Measurements from ENCODE around the gene CRACDL. TPM values are rescaled to one million over a fixed set of nuclear protein-coding genes. Genes with fewer than 3 reads are reported as not detected.

The CRACDL gene
- total and polyA plus RNA-seq, 2 donors (not counting 1 experiment from before 2014, with no cell fraction given): 0.25 TPM; not detected in 1

DNA sequence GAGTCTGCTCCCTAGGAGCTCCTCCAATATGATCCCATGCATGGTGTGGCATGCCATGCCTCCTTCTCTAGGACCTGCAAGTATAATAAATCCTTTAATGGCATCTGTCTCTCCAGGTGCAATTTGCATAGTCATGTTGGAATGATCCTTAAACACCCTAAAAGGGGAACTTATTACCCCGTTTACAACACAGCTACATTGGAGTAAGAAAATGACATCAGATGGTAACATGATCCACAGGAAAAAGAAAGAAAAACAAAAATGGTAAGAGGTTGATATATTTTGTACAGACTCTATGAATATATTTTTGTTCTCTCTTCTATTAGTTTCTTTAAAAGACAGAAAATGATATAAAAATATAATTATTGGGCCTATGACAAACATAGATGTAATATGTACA is 79.0 kb downstream of the CRACDL start:
- H3K9me3 Mint-ChIP-seq (ENCODE audit: insufficient read depth): peaks cover 23% of the 10 kb centered on the region
- no peak overlapping the region for H3K4me3 Mint-ChIP-seq
- no peak overlapping the region for H3K4me3 ChIP-seq (ENCODE audit: control extremely low read depth in 1 of 5, extremely low read depth in 1 of 5, insufficient read depth in 1 of 5, low read depth in 2 of 5, low read length in 4 of 5)
- H3K4me2 ChIP-seq (replicated peaks; ENCODE audit: low read depth, low read length, poor library complexity, severe bottlenecking): no peak overlapping the region
- ATAC-seq (ENCODE audit: low read depth): no peak
- no peaks in the 10 kb centered on the region for H3K4me1 Mint-ChIP-seq
- H3K9ac ChIP-seq (ENCODE audit: low read length): no peak overlapping the region
- intact Hi-C loops (cut with micrococcal nuclease): no loop called here
- peaks cover 26% of the 10 kb centered on the region for H3K27me3 Mint-ChIP-seq
- H3K4me1 ChIP-seq (ENCODE audit: control insufficient read depth in 2 of 2, insufficient read depth in 2 of 2, low read length in 2 of 2): no peaks in the 10 kb centered on the region
- H3K27me3 ChIP-seq (replicated peaks in 1 of 4; ENCODE audit: control extremely low read depth in 1 of 4, control insufficient read depth in 3 of 4, insufficient read depth in 4 of 4, low read length in 3 of 4): peaks cover 0 to 3% (median 1%) of the 10 kb centered on the region in 4 experiments
- H3K27ac Mint-ChIP-seq: no peak overlapping the region
- no peak for DNase-seq
- H3K27ac ChIP-seq (ENCODE audit: low read length in 2 of 2): no peak overlapping the region
- H3K79me2 ChIP-seq (ENCODE audit: control insufficient read depth, insufficient read depth, low read length): no peaks in the 10 kb centered on the region
- CTCF ChIA-PET: interaction anchor here (1.0 kb wide), 1 partner anchor 208 kb away, joined by 3 read pairs; no protein-coding TSS in a partner anchor
- no peak overlapping the region for H2AFZ ChIP-seq (ENCODE audit: insufficient read depth, low read depth, low read length, poor library complexity, severe bottlenecking)
- no CpG with 5 or more reads among the region's 1 CpG for WGBS (ENCODE audit: insufficient coverage)
- TF ChIP-seq EZH2 (IDR thresholded peaks at IDR 0.05; ENCODE audit: borderline replicate concordance, insufficient read depth, low read depth, low read length, poor library complexity, severe bottlenecking): no peak
- TF ChIP-seq, protein P1, sequence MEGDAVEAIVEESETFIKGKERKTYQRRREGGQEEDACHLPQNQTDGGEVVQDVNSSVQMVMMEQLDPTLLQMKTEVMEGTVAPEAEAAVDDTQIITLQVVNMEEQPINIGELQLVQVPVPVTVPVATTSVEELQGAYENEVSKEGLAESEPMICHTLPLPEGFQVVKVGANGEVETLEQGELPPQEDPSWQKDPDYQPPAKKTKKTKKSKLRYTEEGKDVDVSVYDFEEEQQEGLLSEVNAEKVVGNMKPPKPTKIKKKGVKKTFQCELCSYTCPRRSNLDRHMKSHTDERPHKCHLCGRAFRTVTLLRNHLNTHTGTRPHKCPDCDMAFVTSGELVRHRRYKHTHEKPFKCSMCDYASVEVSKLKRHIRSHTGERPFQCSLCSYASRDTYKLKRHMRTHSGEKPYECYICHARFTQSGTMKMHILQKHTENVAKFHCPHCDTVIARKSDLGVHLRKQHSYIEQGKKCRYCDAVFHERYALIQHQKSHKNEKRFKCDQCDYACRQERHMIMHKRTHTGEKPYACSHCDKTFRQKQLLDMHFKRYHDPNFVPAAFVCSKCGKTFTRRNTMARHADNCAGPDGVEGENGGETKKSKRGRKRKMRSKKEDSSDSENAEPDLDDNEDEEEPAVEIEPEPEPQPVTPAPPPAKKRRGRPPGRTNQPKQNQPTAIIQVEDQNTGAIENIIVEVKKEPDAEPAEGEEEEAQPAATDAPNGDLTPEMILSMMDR (IDR thresholded peaks at IDR 0.05): no peak
- peaks cover 4 to 36% (median 19%) of the 10 kb centered on the region in 3 donors for H3K9me3 ChIP-seq (ENCODE audit: control extremely low read depth in 1 of 3, control insufficient read depth in 2 of 3, insufficient read depth in 1 of 3, low read length in 2 of 3)
- POLR2A ChIA-PET: no interaction called here
- no peaks in the 10 kb centered on the region for H4K20me1 ChIP-seq (ENCODE audit: control insufficient read depth, insufficient read depth, low read length, poor library complexity, severe bottlenecking)
- no peaks in the 10 kb centered on the region for H3K36me3 ChIP-seq (replicated peaks in 1 of 2; ENCODE audit: control extremely low read depth in 1 of 2, control insufficient read depth in 1 of 2, extremely low read depth in 1 of 2, insufficient read depth in 2 of 2, low read length in 1 of 2)

DNA sequence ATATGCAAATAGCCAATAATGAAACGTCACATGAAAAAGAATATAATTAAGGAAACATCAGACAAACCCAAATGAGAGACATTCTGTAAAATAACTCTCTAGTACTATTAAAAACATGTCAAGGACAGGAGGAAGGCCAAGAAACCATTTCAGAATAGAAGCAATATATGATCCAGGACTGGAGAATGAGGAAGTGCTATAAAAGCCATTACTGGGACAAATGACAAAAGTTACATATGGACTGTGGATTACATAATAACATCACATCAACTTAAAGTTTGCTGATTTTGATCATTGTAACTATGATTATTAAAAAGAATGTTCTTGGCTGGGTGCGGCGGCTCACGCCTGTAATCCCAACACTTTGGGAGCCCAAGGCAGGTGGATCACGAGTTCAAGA is 81.3 kb downstream of the CRACDL start:
- ATAC-seq (ENCODE audit: low read depth): no peak
- no peaks in the 10 kb centered on the region for H3K36me3 ChIP-seq (replicated peaks in 1 of 2; ENCODE audit: control extremely low read depth in 1 of 2, control insufficient read depth in 1 of 2, extremely low read depth in 1 of 2, insufficient read depth in 2 of 2, low read length in 1 of 2)
- peaks cover 43% of the 10 kb centered on the region for H3K27me3 Mint-ChIP-seq
- CTCF ChIA-PET: interaction anchor here (0.8 kb wide), 1 partner anchor 205 kb away, joined by 3 read pairs; no protein-coding TSS in a partner anchor
- peaks cover 15% of the 10 kb centered on the region for H3K9me3 Mint-ChIP-seq (ENCODE audit: insufficient read depth)
- no peak overlapping the region for H3K4me3 Mint-ChIP-seq
- H3K4me1 ChIP-seq (ENCODE audit: control insufficient read depth in 2 of 2, insufficient read depth in 2 of 2, low read length in 2 of 2): no peaks in the 10 kb centered on the region
- no peaks in the 10 kb centered on the region for H3K4me1 Mint-ChIP-seq
- H3K4me2 ChIP-seq (replicated peaks; ENCODE audit: low read depth, low read length, poor library complexity, severe bottlenecking): no peak overlapping the region
- POLR2A ChIA-PET: no interaction called here
- H3K27ac ChIP-seq (ENCODE audit: low read length in 2 of 2): no peak overlapping the region
- no peak overlapping the region for H3K4me3 ChIP-seq (ENCODE audit: control extremely low read depth in 1 of 5, extremely low read depth in 1 of 5, insufficient read depth in 1 of 5, low read depth in 2 of 5, low read length in 4 of 5)
- no peak overlapping the region for H3K27ac Mint-ChIP-seq
- no peaks in the 10 kb centered on the region for H3K79me2 ChIP-seq (ENCODE audit: control insufficient read depth, insufficient read depth, low read length)
- intact Hi-C loops (cut with micrococcal nuclease): no loop called here
- no peak overlapping the region for H3K9ac ChIP-seq (ENCODE audit: low read length)
- peaks cover 2 to 23% (median 9%) of the 10 kb centered on the region in 3 donors for H3K9me3 ChIP-seq (ENCODE audit: control extremely low read depth in 1 of 3, control insufficient read depth in 2 of 3, insufficient read depth in 1 of 3, low read length in 2 of 3)
- no peak for DNase-seq
- no peak for TF ChIP-seq EZH2 (IDR thresholded peaks at IDR 0.05; ENCODE audit: borderline replicate concordance, insufficient read depth, low read depth, low read length, poor library complexity, severe bottlenecking)
- TF ChIP-seq, protein P1 (IDR thresholded peaks at IDR 0.05): no peak
- no CpG with 5 or more reads among the region's 5 CpGs for WGBS (ENCODE audit: insufficient coverage)
- H3K27me3 ChIP-seq (replicated peaks in 1 of 4; ENCODE audit: control extremely low read depth in 1 of 4, control insufficient read depth in 3 of 4, insufficient read depth in 4 of 4, low read length in 3 of 4): peaks cover 0 to 16% (median 12%) of the 10 kb centered on the region in 4 experiments
- H4K20me1 ChIP-seq (ENCODE audit: control insufficient read depth, insufficient read depth, low read length, poor library complexity, severe bottlenecking): no peaks in the 10 kb centered on the region
- H2AFZ ChIP-seq (ENCODE audit: insufficient read depth, low read depth, low read length, poor library complexity, severe bottlenecking): no peak overlapping the region

All from B cell (primary cell).